ENCODE data around the gene ACOD1.
"Not testable (repeated sequence)": the region's sequence is repeated elsewhere in the genome, so short reads cannot be mapped to it uniquely, and the experiment has no call there.

The ACOD1 gene

GRCh38 chr13:76948149-76948548 lies at the start of gene ACOD1:
Gene ACOD1, plus strand, starts transcription at chr13:76948511. Its CDS starts 48 bp downstream, at chr13:76948559.
- DNase-seq (ENCODE audit: insufficient read length, low spot score) = no peak
- TF ChIP-seq POLR2A (IDR thresholded peaks at IDR 0.05; ENCODE audit: low read depth, low read length) = no peak
- no peak for FAIRE-seq

- not testable (repeated sequence) for FAIRE-seq; DNase-seq (ENCODE audit: insufficient read length, low spot score)
Observed at GRCh38 chr13:76899066-76899465, 49.2 kb upstream of the ACOD1 start.

DNA sequence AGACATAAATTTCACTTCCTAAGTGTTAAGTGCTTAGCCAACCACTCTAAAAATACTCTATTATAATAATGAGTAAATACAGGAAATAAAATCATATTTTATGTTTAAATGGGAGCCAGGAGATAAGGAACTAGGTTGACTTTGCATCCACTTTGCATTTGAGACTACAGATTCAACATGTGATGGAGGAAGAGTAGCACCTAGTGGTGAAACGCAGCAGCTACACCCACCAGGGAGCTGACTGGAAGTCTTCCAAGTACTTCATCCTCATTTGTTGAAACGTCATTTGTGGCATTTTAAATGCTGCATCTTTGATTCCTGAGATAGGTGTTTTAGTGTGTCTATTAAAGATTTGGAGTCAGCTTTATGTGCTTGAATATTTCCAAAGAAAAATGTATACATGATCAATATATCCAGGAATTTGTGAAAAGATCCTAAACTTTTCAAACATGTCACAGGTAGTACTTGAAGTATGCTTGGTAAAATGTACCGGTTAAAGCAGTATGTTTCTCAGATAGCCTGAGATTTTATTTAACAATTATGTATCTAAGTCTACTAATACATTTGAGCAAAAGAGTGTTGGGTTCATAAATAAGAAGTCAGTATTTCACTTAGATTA lies 44.7 kb upstream of the ACOD1 start:
- TF ChIP-seq POLR2A (IDR thresholded peaks at IDR 0.05; ENCODE audit: low read depth, low read length) = no peak
- FAIRE-seq (peak; percentile 87), DNase-seq (ENCODE audit: insufficient read length, low spot score) (peak; percentile 27)

DNA sequence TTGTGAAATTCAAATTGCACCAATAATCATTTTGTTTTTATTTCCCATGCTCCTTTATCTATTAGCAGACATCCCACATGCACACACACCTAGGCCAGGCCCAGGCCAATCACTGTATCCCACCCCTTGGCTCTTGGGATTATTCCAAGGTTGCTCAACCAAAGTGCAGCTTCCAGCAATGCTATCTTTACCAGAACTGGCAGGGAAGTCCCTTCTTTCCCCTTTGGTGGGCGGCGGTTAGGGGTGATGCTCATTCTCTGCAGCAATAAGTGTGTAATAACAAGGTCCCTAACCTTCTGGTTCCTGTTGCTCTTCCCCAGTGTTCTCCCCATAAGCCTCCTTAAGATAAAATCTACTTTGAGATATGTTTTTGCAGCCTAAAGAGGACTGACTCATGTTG lies 43.8 kb upstream of the ACOD1 start:
- TF ChIP-seq POLR2A (IDR thresholded peaks at IDR 0.05; ENCODE audit: low read depth, low read length) = no peak
- no peak for DNase-seq (ENCODE audit: insufficient read length, low spot score)
- FAIRE-seq = no peak

DNA sequence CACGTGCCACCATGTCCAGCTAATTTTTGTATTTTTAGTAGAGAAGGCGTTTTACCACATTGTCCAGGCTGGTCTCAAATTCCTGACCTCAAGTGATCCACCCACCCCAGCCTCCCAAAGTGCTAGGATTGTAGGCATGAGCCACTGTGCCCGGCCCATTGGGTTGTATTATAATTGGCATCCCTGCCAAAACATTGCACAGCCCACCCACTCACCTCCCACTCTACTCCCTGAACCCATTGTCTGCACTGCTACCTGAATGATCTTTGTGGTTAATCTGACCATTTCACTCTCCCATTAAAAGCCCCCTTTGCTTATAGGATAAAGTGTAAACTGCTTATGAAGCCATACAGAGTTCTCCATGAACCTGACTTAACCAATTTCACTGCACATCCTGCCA lies 35.8 kb upstream of the ACOD1 start:
- TF ChIP-seq POLR2A (IDR thresholded peaks at IDR 0.05; ENCODE audit: low read depth, low read length) = no peak
- FAIRE-seq (no peak), DNase-seq (ENCODE audit: insufficient read length, low spot score) (no peak)

GRCh38 chr13:76913898-76914297 lies 34.4 kb upstream of the ACOD1 start:
- no peak for TF ChIP-seq POLR2A (IDR thresholded peaks at IDR 0.05; ENCODE audit: low read depth, low read length)
- FAIRE-seq (no peak), DNase-seq (ENCODE audit: insufficient read length, low spot score) (no peak)

GRCh38 chr13:76917095-76917494 lies 31.2 kb upstream of the ACOD1 start:
- FAIRE-seq = no peak
- DNase-seq (ENCODE audit: insufficient read length, low spot score) = no peak
- TF ChIP-seq POLR2A (IDR thresholded peaks at IDR 0.05; ENCODE audit: low read depth, low read length) = no peak

DNA sequence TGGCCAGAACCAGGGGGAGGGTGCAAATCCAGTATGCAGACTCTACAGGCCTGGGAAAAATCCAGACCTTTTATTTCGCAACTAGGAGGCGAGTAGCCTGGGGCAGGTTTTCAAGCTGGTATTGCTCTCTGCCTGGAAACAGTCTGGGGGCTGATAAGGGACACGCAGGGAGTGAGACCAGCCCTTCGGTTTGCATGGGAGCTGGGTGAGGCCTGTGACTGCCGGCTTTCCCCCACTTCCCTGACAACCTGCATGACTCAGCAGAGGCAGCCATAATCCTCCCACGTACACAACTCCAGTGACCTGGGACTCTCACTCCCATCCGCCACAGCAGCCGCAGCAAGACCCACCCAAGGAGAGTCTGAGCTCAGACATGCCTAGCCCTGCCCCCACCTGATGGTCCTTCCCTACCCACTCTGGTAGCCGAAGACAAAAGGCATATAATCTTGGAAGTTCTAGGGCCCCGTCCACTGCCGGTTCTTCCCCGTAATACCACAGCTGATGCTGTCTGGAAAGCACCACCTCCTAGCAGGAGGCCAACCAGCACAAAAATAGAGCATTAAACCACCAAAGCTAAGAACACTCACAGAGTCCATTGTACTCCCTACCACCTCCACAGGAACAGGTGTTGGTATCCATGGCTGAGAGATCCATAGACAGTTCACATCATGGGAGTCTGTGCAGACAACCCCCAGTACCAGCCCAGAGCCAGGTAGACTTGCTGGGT lies 30.4 kb upstream of the ACOD1 start:
- not testable (repeated sequence) for DNase-seq (ENCODE audit: insufficient read length, low spot score); FAIRE-seq

GRCh38 chr13:76921516-76921915 lies 26.8 kb upstream of the ACOD1 start:
- FAIRE-seq = no peak
- no peak for TF ChIP-seq POLR2A (IDR thresholded peaks at IDR 0.05; ENCODE audit: low read depth, low read length)

GRCh38 chr13:76925115-76925514 lies 23.2 kb upstream of the ACOD1 start:
- DNase-seq (ENCODE audit: insufficient read length, low spot score) (no peak), FAIRE-seq (no peak)
- no peak for TF ChIP-seq POLR2A (IDR thresholded peaks at IDR 0.05; ENCODE audit: low read depth, low read length)

More at GRCh38 chr13:76921516-76921915, 26.8 kb upstream of the ACOD1 start:
- no peak for DNase-seq (ENCODE audit: insufficient read length, low spot score)

GRCh38 chr13:76927955-76928354 lies 20.4 kb upstream of the ACOD1 start:
- no peak for TF ChIP-seq POLR2A (IDR thresholded peaks at IDR 0.05; ENCODE audit: low read depth, low read length)
- no peak for DNase-seq (ENCODE audit: insufficient read length, low spot score)
- no peak for FAIRE-seq

DNA sequence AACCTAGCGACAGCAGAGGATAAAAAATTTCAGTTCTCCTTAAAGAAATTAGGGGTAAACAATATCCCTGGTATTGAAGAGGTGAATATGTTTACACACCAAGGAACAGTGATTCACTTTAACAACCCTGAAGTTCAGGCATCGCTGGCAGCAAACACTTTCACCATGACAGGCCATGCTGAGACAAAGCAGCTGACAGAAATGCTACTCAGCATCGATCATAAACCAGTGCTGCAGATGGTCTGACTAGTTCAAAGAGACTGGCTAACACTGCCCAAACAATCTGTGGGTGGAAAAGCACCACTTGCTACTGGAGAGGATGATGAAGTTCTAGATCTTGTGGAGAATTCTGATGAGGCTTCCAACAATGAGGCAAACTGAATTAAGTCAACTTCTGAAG lies 19.9 kb upstream of the ACOD1 start:
- FAIRE-seq (no peak), DNase-seq (ENCODE audit: insufficient read length, low spot score) (no peak)
- no peak for TF ChIP-seq POLR2A (IDR thresholded peaks at IDR 0.05; ENCODE audit: low read depth, low read length)

DNA sequence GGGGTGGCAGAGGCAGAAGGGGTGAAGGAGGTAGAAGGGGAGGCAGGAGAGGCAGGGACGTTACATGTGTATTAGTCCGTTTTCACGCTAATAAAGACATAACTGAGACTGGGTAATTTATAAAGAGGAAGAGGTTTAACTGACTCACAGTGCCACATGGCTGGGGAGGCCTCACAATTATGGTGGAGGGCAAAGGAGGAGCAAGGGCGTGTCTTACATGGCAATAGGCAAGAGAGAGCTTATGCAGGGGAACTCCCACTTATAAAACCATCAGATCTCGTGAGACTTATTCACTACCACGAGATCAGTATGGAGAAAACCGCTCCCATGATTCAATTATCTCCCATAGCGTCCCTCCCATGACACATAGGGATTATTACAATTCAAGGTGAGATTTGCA lies 19.0 kb upstream of the ACOD1 start:
- TF ChIP-seq POLR2A (IDR thresholded peaks at IDR 0.05; ENCODE audit: low read depth, low read length) = no peak
- DNase-seq (ENCODE audit: insufficient read length, low spot score) = no peak
- FAIRE-seq = no peak

DNA sequence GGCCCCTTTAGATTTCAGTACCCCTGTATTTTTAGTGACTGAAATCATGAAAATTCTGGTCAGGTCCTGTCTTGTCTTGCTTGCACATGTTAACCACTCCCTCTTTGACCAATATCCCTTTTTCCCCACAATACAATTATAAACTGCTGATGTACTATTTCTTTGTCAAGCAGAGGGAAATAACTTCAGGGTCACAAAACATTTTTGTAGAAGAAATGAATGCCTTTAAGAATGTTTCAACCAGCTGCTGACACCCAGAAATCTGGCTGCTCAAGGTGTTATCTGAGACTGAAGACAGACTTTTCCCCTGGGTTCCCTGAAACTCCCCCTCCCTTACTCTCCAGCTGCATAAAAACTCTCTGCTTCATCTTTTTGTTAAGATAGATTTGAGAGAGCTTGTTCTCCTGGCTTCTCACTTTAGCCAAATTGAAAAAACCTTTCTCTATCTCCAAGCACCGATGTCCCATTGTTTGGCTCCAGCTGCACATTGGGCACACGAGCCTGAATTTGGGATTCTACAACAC lies 18.4 kb upstream of the ACOD1 start:
- TF ChIP-seq POLR2A (IDR thresholded peaks at IDR 0.05; ENCODE audit: low read depth, low read length) = no peak
- no peak for DNase-seq (ENCODE audit: insufficient read length, low spot score)
- FAIRE-seq = no peak

GRCh38 chr13:76932076-76932475 lies 16.2 kb upstream of the ACOD1 start:
- no peak for TF ChIP-seq POLR2A (IDR thresholded peaks at IDR 0.05; ENCODE audit: low read depth, low read length)
- FAIRE-seq (no peak), DNase-seq (ENCODE audit: insufficient read length, low spot score) (no peak)

All from H54 (cell line).